Nephron (organoid): ENCODE results near the gene ACTR2.

Experiments
- H3K27ac Mint-ChIP-seq, 3 experiments: 2 replicates each; pipeline ENCODE4 v1.8.0; 2020; ENCODE audit warnings: mixed read lengths in 3 of 3, mild to moderate bottlenecking in 2 of 3, moderate library complexity in 1 of 3
- H3K27me3 Mint-ChIP-seq: 2 replicates; pipeline ENCODE4 v1.8.0; 2021; ENCODE audit warnings: low read depth, mild to moderate bottlenecking, moderate library complexity, mixed read lengths
- H3K36me3 Mint-ChIP-seq: 2 replicates; pipeline ENCODE4 v1.8.0; 2020; ENCODE audit warnings: low read depth, mixed read lengths
- H3K4me1 Mint-ChIP-seq: 2 replicates; pipeline ENCODE4 v1.8.0; 2020; ENCODE audit warnings: mixed read lengths
- H3K4me3 Mint-ChIP-seq, 3 experiments: 2 replicates each; pipeline ENCODE4 v1.8.0; 2020; ENCODE audit warnings: mild to moderate bottlenecking in 3 of 3, mixed read lengths in 3 of 3, moderate library complexity in 2 of 3
- H3K9me3 Mint-ChIP-seq: 2 replicates; pipeline ENCODE4 v1.8.0; 2020; ENCODE audit warnings: mixed read lengths
- TF ChIP-seq, protein P1 (sequence below), 3 experiments: fragments of 200-600 bp; sonication (generic); IDR thresholded peaks; one replicate each; pipeline ENCODE4 v1.5.0; 2021; ENCODE audit warnings: antibody characterized with exemption in 3 of 3; ENCODE audit not compliant: unreplicated experiment in 3 of 3

The ACTR2 gene

DNA sequence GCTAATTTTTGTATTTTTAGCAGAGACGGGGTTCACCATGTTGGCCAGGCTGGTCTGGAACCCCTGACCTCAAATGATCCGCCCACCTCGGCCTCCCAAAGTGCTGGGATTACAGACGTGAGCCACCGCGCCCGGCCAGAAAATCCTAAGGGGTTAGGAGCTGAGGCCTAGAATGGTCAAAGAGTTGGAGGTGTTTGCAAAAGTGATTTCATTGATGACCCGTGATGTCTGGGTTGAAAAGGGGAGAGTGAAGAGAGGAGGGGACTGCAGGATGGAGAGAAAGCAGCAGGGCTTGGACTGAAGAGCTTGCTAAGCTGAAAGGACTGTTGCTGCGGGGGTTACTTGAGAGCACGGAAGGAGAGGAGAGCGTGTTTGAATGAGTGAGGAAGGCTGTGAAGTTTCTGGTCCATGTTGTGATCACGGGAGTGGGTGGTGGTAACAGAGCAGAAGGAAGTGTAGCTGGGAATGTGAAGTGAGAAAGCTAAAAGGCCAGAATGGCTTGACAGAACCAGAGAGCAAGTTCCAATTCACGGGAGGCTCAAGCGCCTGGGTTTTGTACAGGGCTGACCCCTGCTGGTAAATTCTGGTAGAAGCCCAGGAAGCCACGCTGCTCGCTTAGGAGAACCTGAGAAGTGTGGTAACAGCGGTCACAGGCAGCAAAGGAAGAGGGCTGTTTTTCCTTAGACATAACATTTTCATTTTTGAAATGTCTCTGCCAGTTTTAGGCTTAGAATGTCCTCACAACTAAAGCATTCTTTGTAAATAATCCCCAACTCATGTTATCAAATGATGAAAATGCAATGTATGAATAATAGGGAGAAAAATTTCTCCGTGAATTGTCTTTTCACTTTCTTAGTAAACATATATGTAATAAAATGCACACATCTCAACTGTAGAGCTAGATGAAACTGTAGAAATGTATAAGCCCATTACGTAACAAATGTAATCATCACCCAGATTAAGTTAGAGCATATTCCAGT, 40.5 kb upstream of the ACTR2 start:
- peak overlapping the region in 1 of 3 experiments; percentile 3 for H3K27ac Mint-ChIP-seq
- H3K9me3 Mint-ChIP-seq = no peaks in the 10 kb centered on the region
- H3K4me3 Mint-ChIP-seq = no peak overlapping the region
- no peaks in the 10 kb centered on the region for H3K4me1 Mint-ChIP-seq
- TF ChIP-seq, protein P1, sequence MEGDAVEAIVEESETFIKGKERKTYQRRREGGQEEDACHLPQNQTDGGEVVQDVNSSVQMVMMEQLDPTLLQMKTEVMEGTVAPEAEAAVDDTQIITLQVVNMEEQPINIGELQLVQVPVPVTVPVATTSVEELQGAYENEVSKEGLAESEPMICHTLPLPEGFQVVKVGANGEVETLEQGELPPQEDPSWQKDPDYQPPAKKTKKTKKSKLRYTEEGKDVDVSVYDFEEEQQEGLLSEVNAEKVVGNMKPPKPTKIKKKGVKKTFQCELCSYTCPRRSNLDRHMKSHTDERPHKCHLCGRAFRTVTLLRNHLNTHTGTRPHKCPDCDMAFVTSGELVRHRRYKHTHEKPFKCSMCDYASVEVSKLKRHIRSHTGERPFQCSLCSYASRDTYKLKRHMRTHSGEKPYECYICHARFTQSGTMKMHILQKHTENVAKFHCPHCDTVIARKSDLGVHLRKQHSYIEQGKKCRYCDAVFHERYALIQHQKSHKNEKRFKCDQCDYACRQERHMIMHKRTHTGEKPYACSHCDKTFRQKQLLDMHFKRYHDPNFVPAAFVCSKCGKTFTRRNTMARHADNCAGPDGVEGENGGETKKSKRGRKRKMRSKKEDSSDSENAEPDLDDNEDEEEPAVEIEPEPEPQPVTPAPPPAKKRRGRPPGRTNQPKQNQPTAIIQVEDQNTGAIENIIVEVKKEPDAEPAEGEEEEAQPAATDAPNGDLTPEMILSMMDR (IDR thresholded peaks at IDR 0.05; ENCODE audit: unreplicated experiment in 3 of 3) = peak; percentile 77 to 88 (median 83)
- no peaks in the 10 kb centered on the region for H3K36me3 Mint-ChIP-seq
- no peaks in the 10 kb centered on the region for H3K27me3 Mint-ChIP-seq

DNA sequence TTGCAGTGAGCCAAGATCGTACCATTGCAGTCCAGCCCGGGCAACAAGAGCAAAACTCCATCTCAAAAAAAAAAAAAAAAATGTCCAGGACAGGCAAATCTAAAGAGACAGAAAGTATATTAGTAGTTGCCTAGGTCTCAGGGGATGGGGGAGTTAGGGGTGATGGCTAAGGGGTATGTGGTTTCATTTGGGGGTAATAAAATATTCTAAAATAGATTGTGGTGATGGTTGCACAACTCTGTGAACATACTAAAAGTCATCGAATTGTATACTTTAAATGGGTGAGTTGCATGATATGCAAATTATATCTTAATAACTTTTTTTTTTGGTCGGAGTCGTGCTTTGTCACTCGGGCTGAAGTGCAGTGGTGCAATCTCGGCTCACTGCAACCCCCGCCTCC, 34.2 kb upstream of the ACTR2 start:
- H3K27me3 Mint-ChIP-seq = no peaks in the 10 kb centered on the region
- H3K27ac Mint-ChIP-seq = no peak overlapping the region
- H3K4me1 Mint-ChIP-seq = peaks cover 14% of the 10 kb centered on the region
- no peaks in the 10 kb centered on the region for H3K9me3 Mint-ChIP-seq
- no peaks in the 10 kb centered on the region for H3K36me3 Mint-ChIP-seq
- no peak overlapping the region for H3K4me3 Mint-ChIP-seq
- TF ChIP-seq, protein P1 (IDR thresholded peaks at IDR 0.05; ENCODE audit: unreplicated experiment in 3 of 3) = no peak

DNA sequence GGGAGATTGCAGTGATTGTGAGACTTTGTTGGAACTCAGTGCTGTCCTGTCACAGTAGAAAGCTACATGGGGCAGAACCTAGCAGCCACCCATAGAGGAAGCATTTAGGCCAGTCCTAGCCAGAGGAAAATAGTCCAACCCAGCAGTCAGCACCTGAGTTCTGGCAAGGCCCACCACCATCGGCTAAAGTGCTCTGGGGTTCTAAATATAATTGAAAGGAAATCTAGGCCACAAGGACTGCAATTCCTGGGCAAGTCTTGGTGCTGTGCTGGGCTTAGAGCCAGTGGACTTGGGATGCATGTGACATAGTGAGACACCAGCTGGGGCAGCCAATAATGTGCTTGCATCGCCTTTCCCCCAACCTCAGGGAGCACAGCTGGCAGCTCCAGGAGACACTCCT, 28.9 kb upstream of the ACTR2 start:
- H3K9me3 Mint-ChIP-seq = no peaks in the 10 kb centered on the region
- H3K27ac Mint-ChIP-seq = no peak overlapping the region
- H3K4me3 Mint-ChIP-seq = no peak overlapping the region
- H3K27me3 Mint-ChIP-seq = no peaks in the 10 kb centered on the region
- no peaks in the 10 kb centered on the region for H3K36me3 Mint-ChIP-seq
- H3K4me1 Mint-ChIP-seq = peaks cover 14% of the 10 kb centered on the region
- TF ChIP-seq, protein P1 (IDR thresholded peaks at IDR 0.05; ENCODE audit: unreplicated experiment in 3 of 3) = no peak

DNA sequence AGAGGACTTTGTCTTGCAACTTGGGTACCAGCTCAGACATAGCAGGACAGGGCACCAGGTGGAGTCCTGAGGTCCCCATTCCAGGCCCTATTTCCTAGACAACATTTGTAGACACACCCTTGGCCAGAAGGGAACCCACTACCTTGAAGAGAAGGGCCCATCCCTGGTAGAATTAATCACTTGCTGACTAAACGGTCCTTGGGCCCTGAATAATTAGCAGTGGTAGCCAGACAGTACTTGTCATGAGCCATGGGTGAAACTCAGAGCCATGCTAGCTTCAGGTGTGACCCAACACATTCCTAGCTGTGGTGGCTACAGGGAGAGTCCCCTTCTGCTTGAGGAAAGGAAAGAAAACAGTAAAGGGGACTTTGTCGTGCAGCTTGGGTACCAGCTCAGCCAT, 28.5 kb upstream of the ACTR2 start:
- TF ChIP-seq, protein P1 (IDR thresholded peaks at IDR 0.05; ENCODE audit: unreplicated experiment in 3 of 3) = no peak
- Mint-ChIP-seq H3K9me3 (peaks cover 4% of the 10 kb centered on the region), H3K27me3 (no peaks in the 10 kb centered on the region), H3K27ac (no peak overlapping the region), H3K4me1 (peaks cover 14% of the 10 kb centered on the region), H3K36me3 (peaks cover 2% of the 10 kb centered on the region), H3K4me3 (no peak overlapping the region)

DNA sequence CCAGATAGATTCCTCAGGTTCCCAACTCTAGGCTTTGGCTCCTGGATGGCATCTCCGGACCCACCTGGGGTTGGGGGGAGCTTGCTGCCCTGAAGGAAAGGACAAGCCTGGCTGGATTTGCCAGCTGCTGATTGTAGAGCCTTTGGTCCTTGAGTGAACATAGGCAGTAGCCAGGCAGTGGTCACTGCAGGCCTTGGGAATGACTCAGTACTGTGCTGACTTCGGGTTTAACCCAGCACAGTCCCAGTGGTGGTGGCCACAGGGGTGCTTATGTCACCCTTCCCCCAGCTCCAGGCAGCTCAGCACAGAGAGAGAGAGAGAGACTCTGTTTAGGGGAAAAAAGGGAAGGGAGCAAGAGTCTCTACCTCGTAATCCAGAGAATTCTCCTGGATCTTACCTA, 27.7 kb upstream of the ACTR2 start:
- Mint-ChIP-seq H3K27me3 (no peaks in the 10 kb centered on the region), H3K9me3 (peaks cover 6% of the 10 kb centered on the region), H3K4me1 (peaks cover 11% of the 10 kb centered on the region), H3K4me3 (no peak overlapping the region), H3K36me3 (peaks cover 6% of the 10 kb centered on the region), H3K27ac (no peak overlapping the region)
- TF ChIP-seq, protein P1 (IDR thresholded peaks at IDR 0.05; ENCODE audit: unreplicated experiment in 3 of 3) = no peak
